Pancreas (tissue), 10 donors: ENCODE results near the gene RABIF. TPM values are rescaled to one million over a fixed set of nuclear protein-coding genes. Genes with fewer than 3 reads are reported as not detected.

ENCODE experiments used
- ATAC-seq, 4 donors: fragments of 200-7000 bp; cut with Tn5 transposase; one replicate each; pipeline versions ENCODE4 v1.8.0 to v1.9.1; 2020; ENCODE audit warnings: mild to moderate bottlenecking in 4 of 4, moderate library complexity in 4 of 4
- DNase-seq, 6 donors: peaks; one replicate each; pipeline ENCODE4 v3.0.0-alpha.2; 2020
- FAIRE-seq: peaks from 2 replicates; lab custom pipeline; 2012; peaks lifted over from hg19 to GRCh38; lab: Jason Lieb, UNC
- H3K27ac ChIP-seq, 4 donors: fragments of 200-600 bp; sonication (generic); 1 replicate in 3 of 4; 2 replicates in 1 of 4; pipeline versions ENCODE4 v1.5.0 to v1.8.0; 2020
- H3K27me3 ChIP-seq, 4 donors: fragments of 200-600 bp; one replicate each; pipeline ENCODE4 v1.8.0; 2021
- H3K36me3 ChIP-seq, 3 donors: fragments of 200-600 bp; sonication (generic) in 1 of 3; one replicate each; pipeline versions ENCODE4 v1.5.0 to v1.8.0; 2020 to 2021
- H3K4me1 ChIP-seq, 3 donors: fragments of 200-600 bp; one replicate each; pipeline ENCODE4 v1.8.0; 2021
- H3K4me3 ChIP-seq, 4 donors: fragments of 200-600 bp; sonication (generic) in 2 of 4; one replicate each; pipeline versions ENCODE4 v1.5.0 to v1.8.0; 2020 to 2021
- H3K9me3 ChIP-seq, 4 donors: fragments of 200-600 bp; one replicate each; pipeline ENCODE4 v1.8.0; 2021
- WGBS, 2 donors: extraction: QIAGEN DNeasy Blood & Tissue Kit; methylation state at CpG; one replicate each; pipeline ENCODE4 v1.1.7; 2013; 5-methylcytosine and 5-hydroxymethylcytosine counted together
- intact Hi-C, 3 donors: fragments of 100-400 bp; cut with DNase I; formaldehyde crosslinking; loops; one replicate each; pipeline versions ENCODE4 v1.11.1 to v1.14.2; 2022
- polyA plus RNA-seq, 2 donors: library from polyadenylated mRNA; stranded (reverse); fragments of 200-250 nt; gene quantifications; one replicate each; pipeline ENCODE4 v1.2.3, GENCODE V29; 2013
- total RNA-seq, 6 donors: library from RNA; stranded (reverse); fragmentation: NEBNext Ultra II Directional in 4 of 6; extraction: Animal tissue kit (Norgen Biotek cat#: 25700) in 4 of 6; gene quantifications; one replicate each; pipeline versions ENCODE4 v1.2.1 to v1.2.4, GENCODE V29; 2021 to 2023
- TF ChIP-seq, protein P1 (sequence below), 4 donors: fragments of 200-600 bp; sonication (generic) in 3 of 4; IDR thresholded peaks; one replicate each; pipeline versions ENCODE4 v1.5.0 to v1.8.0; 2021; ENCODE audit warnings: antibody characterized with exemption in 4 of 4
- donor health status: healthy with polysubstance abuse.
- donor health status: DM: no; HTN: no; CAD: no; lungs with moderate emphysema.
- donor health status: DM: no; HTN: no; CAD: no.
- donor health status: control.
- donor health status: control.
- donor health status: Bipolar disorder and iron deficiency.
- donor health status: DM: yes; HTN: yes; CAD: no.
- donor health status: DM: no; HTN: no; CAD: no.
- donor health status: DM: no; HTN: no; CAD: no.
- donor health status: DM: yes; HTN: yes; CAD: no.

RABIF gene
- total and polyA plus RNA-seq, 8 donors = 1.7 to 3.9 (median 2.5) TPM

DNA sequence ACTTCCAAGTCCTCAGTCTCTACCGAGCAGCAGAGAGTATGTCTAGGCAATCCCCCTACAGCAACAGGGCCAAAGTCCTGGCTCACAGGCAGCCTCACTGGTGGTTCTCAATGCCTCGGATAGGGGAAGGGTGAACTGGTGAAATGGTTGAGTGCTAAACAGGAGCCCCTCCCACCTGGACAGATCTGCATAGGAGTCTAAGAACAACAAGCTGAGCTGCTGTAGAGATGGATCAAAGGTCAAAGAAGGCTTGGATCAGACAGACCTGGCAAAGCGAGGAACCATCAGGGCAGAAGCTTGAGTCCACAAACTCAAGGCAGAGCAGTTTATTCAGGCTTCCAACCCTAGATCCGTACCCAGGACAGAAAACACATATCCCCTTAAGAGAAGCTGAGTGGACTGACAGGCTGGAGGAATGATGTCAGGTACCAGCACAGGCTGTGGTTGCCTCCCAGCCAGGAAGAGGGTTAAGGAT is 31.8 kb downstream of the RABIF start:
- no peaks in the 10 kb centered on the region for H3K27me3 ChIP-seq
- ATAC-seq = no peak

DNA sequence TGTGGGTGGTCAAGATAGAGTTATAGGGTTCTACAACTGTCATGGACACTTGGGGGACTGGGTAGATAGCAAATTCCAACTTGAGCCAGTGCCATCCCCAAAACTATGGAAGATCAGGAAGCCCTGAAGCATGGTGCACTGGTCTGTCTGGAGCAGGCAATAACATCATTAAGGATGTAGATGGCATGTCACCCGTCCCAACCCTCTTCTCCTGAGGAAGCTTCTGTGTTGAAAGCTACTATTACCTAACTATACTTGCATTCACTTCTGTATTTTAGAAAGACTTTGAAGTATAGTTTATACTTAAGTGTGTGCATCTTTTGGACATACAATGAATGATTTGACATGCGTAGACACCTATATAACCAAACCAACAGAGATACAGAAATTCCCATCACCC is 32.9 kb downstream of the RABIF start:
- no peak for DNase-seq
- no peaks in the 10 kb centered on the region for H3K9me3 ChIP-seq
- intact Hi-C loops = no loop called here
- H3K36me3 ChIP-seq = no peaks in the 10 kb centered on the region
- no peaks in the 10 kb centered on the region for H3K4me1 ChIP-seq
- no peaks in the 10 kb centered on the region for H3K27me3 ChIP-seq
- no peak overlapping the region for H3K27ac ChIP-seq
- TF ChIP-seq, protein P1, sequence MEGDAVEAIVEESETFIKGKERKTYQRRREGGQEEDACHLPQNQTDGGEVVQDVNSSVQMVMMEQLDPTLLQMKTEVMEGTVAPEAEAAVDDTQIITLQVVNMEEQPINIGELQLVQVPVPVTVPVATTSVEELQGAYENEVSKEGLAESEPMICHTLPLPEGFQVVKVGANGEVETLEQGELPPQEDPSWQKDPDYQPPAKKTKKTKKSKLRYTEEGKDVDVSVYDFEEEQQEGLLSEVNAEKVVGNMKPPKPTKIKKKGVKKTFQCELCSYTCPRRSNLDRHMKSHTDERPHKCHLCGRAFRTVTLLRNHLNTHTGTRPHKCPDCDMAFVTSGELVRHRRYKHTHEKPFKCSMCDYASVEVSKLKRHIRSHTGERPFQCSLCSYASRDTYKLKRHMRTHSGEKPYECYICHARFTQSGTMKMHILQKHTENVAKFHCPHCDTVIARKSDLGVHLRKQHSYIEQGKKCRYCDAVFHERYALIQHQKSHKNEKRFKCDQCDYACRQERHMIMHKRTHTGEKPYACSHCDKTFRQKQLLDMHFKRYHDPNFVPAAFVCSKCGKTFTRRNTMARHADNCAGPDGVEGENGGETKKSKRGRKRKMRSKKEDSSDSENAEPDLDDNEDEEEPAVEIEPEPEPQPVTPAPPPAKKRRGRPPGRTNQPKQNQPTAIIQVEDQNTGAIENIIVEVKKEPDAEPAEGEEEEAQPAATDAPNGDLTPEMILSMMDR (IDR thresholded peaks at IDR 0.05) = no peak
- no peak for FAIRE-seq
- ATAC-seq = no peak
- no peak overlapping the region for H3K4me3 ChIP-seq
- WGBS, 2 donors = 89 to 90% methylated on average over 2 of the region's 2 CpGs

More for the DNA sequence above, 31.8 kb downstream of the RABIF start:
- TF ChIP-seq, protein P1 (IDR thresholded peaks at IDR 0.05) = no peak
- Histone ChIP-seq H3K9me3 (no peaks in the 10 kb centered on the region), H3K36me3 (no peaks in the 10 kb centered on the region), H3K27ac (no peak overlapping the region), H3K4me1 (peaks cover 0 to 3% (median 0%) of the 10 kb centered on the region in 3 donors), H3K4me3 (no peak overlapping the region)
- DNase-seq (no peak), FAIRE-seq (no peak)
- intact Hi-C loops = no loop called here
- WGBS, 2 donors = 61 to 69% methylated on average over 4 of the region's 4 CpGs

DNA sequence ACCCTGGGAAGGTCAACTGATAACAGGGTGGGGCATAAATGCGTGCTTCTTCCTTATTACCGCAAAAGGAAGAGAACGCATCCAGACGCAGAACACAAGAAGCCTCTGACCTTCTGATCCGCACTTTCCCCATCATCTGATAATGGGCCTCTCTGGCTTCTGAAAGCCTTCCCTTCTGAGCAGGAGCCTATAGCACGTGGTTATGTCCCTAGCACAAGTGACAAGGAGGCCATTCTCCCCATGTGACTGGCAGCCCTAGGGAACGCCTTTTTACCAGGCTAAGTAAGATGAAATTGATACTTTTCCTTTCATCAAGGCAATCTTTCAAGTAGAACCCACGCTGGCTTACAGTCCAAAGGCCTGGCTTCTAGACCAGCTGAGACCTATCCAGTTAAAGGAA is 34.2 kb downstream of the RABIF start:
- Histone ChIP-seq H3K9me3 (no peaks in the 10 kb centered on the region), H3K27me3 (no peaks in the 10 kb centered on the region), H3K27ac (no peak overlapping the region), H3K36me3 (no peaks in the 10 kb centered on the region), H3K4me1 (no peaks in the 10 kb centered on the region), H3K4me3 (no peak overlapping the region)
- 86 to 92% methylated on average over 8 of the region's 8 CpGs for WGBS, 2 donors
- DNase-seq = no peak
- ATAC-seq = no peak
- TF ChIP-seq, protein P1 (IDR thresholded peaks at IDR 0.05) = no peak
- FAIRE-seq = no peak
- intact Hi-C loops = no loop called here

DNA sequence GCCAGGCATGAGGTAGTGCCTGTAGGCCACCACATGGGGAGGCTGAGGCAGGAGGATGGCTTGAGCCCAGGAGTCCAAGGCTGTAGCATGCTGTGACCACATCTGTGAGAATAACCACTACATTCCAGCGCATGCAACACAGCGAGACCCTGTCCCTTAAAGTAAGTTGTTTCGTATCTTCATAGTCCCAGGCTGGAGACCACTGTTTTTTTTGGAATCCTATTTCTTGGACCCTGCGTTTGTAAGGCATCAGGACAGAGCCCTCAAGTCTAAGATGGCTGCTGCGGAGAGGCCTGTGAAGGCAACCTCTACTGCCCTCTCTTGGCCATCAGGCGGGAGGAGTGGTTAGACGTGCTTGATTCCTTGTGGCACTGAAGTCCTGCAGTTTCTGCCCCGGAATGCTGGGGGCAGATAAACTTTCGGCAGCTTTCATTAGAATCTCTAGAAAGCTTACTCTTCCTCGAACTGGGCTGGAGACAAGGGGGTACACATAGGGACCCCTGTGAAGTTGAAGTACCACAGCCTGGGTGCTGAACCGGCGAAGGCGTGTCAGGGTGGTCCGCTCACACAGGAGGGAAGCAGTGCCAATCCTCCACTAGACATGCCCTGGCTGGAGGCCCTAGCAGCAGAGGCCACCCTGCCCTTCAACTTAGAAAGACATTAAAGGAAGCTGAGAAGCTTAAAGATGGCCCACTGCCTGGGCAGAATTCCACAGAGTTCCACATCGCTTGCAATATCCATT is 36.6 kb downstream of the RABIF start:
- H3K4me3 ChIP-seq = no peak overlapping the region
- intact Hi-C loops = no loop called here
- TF ChIP-seq, protein P1 (IDR thresholded peaks at IDR 0.05) = no peak
- no peaks in the 10 kb centered on the region for H3K36me3 ChIP-seq
- no peaks in the 10 kb centered on the region for H3K4me1 ChIP-seq
- H3K9me3 ChIP-seq = no peaks in the 10 kb centered on the region
- DNase-seq (peak in 2 of 6 donors; percentile 37 to 41), FAIRE-seq (no peak), ATAC-seq (peak; percentile 64 to 85 (median 76))
- 63 to 64% methylated on average over 15 of the region's 15 CpGs for WGBS, 2 donors
- no peak overlapping the region for H3K27ac ChIP-seq
- H3K27me3 ChIP-seq = no peaks in the 10 kb centered on the region
